ENCODE measurements around the gene HRH1. TPM values are rescaled to one million over a fixed set of nuclear protein-coding genes. Genes with fewer than 3 reads are reported as not detected.

HRH1 gene
- total and polyA plus RNA-seq, 10 of the 15 experiments (the other 5 are each of a cell fraction or from before 2014, with no cell fraction given), result not detected

- no peak for TF ChIP-seq SKIL (IDR thresholded peaks at IDR 0.05; ENCODE audit: low read depth, poor library complexity, severe bottlenecking)
- TF ChIP-seq IKZF1 (conservative IDR thresholded peaks at IDR 0.05), result no peak
These were observed 5.2 kb downstream of the HRH1 start (continued) for GRCh38 chr3:11159421-11159904.

- Histone ChIP-seq H3K4me2 (ENCODE audit: control insufficient read depth, insufficient read depth) (no peak overlapping the region), H3K36me3 (ENCODE audit: control insufficient read depth in 2 of 2, insufficient read depth in 2 of 2, low read length in 1 of 2) (no peaks in the 10 kb centered on the region), H3K9me3 (replicated peaks; ENCODE audit: control insufficient read depth, insufficient read depth, low read length) (no peaks in the 10 kb centered on the region), H4K20me1 (ENCODE audit: control insufficient read depth, insufficient read depth) (no peaks in the 10 kb centered on the region), H2AFZ (ENCODE audit: control insufficient read depth, low read depth, low read length) (no peak overlapping the region), H3K27me3 (replicated peaks in 1 of 2; ENCODE audit: control insufficient read depth in 2 of 2, insufficient read depth in 2 of 2, low read length in 1 of 2) (peaks cover 1 to 6% of the 10 kb centered on the region in 2 experiments; a peak in 2 of 4 replicates), H3K9ac (ENCODE audit: control insufficient read depth, insufficient read depth, low read length) (no peak overlapping the region), H3K79me2 (ENCODE audit: control insufficient read depth, insufficient read depth, low read length) (no peaks in the 10 kb centered on the region), H3K4me1 (ENCODE audit: control insufficient read depth, insufficient read depth, low read length) (no peaks in the 10 kb centered on the region), H3K27ac (ENCODE audit: control insufficient read depth, insufficient read depth) (no peak overlapping the region), H3K4me3 (no peak overlapping the region)
- no peak for DNase-seq (ENCODE audit: low read depth, low spot score)
- WGBS (ENCODE audit: insufficient coverage, insufficient replicate concordance, low lambda C conversion rate, missing lambda C conversion rate), result 20% methylated on average over 7 of the region's 7 CpGs
- no TSS peak for BruUV-seq (replicated peaks)
- RAD21 ChIA-PET (ENCODE audit: unreplicated experiment), result no interaction called here
- no peak for FAIRE-seq
- CTCF ChIA-PET, result no interaction called here
- intact Hi-C loops (cut with micrococcal nuclease; ENCODE audit: unreplicated experiment), result no loop called here
- POLR2A ChIA-PET, result no interaction called here
- no peak for ATAC-seq
- in situ Hi-C loops (cut with MboI), result no loop called here
- no peak for TF ChIP-seq TCF12 (IDR thresholded peaks at IDR 0.05; ENCODE audit: low read depth, low read length)
- SMC1A ChIA-PET (ENCODE audit: uncharacterized antibody, unreplicated experiment), result no interaction called here
These were observed 7.4 kb downstream of the HRH1 start for GRCh38 chr3:11161666-11162065.
